ENCODE measurements around the gene TTC21B. TPM values are rescaled to one million over a fixed set of nuclear protein-coding genes. Genes with fewer than 3 reads are reported as not detected.
A peak's percentile ranks its signal among the peaks of the same experiment; 100 is the strongest.

TTC21B gene
- total RNA-seq (2021) = 16.9 to 20.8 TPM (median 17.8 TPM) in 3 replicates
- percentile 85 among the genes with signal in this experiment for Bru-seq, nascent RNA
- long read RNA-seq, experiment 1, full-length matches to known transcripts = 45 of 86 reads
- long read RNA-seq, experiment 1, partial matches to known transcripts = 19 of 86 reads
- long read RNA-seq, experiment 1, other reads (novel, unspliced or antisense) = 22 of 86 reads
- long read RNA-seq, experiment 2, full-length matches to known transcripts = 7 of 29 reads
- long read RNA-seq, experiment 2, partial matches to known transcripts = 10 of 29 reads
- long read RNA-seq, experiment 2, other reads (novel, unspliced or antisense) = 12 of 29 reads
- long read RNA-seq, experiment 3 = 0 reads

DNA sequence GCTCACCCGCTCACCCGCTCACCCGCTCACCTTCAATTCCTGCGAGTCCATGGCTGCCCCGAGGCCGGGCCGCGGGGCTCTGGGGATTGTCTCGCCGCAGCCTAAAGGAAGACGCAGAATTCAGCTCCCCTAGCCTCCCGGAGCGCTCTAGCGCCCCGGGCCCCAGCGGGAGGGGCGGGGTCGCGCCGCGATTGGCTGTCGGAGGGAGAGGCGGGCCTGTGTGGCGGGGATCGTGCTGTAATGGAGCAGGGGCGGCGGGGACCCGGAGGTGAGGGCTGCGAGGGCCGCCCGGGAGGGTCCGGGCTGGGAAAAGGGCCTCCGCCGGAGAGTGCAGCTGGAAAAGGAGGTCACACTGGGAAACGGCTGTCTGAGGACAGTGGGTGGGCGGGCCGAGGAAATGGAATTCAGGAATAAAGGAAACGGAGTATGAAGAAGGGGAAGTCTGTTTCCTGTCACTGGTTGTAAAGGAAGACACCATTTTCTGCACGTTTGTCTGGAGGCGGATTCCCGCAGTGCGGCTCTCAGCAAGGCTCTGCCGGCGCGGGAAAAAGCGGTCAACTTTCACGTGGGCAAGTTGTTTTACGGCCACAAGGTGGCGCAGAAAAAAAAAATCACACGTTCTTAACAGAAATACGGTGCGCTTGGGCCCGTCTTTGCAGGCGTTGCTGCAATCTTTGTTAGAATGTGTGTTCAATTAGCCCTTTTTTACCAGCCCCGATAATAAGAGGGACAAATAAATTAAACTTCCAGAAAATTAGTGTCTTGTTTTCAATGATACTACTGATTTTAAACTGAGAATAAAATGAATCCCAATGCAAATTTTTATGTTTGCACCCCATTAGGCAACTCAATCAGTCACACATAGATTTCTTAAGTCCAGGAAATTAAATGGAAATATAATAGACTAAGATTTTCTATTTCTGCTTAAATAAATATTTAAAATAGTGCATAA is at the start of gene TTC21B:
TSS of gene TTC21B (minus strand) at position 122 of the 952 bp plus-strand sequence. CDS start at position 51, 71 bp downstream.
- CTCF ChIA-PET = interaction anchor here (0.8 to 3.7 kb wide), 12 partner anchors 9 to 937 kb away, joined by 3 to 21 read pairs (median 4); partner anchors contain the start of gene SCN1A
- POLR2A ChIA-PET = interaction anchor here (1.2 kb wide), 1 partner anchor 23 kb away, joined by 3 read pairs; no protein-coding TSS in a partner anchor
- Mint-ChIP-seq H3K4me1 (peaks cover 10% of the 10 kb centered on the region), H3K27ac (no peak within 1 kb of the TSS), H3K36me3 (no peaks in the 10 kb centered on the region; the same call in 1 of the 2 replicates), H3K4me3 (no peak within 1 kb of the TSS; the same call in none of the 2 replicates), H3K9me3 (peaks cover 6% of the 10 kb centered on the region), H3K27me3 (ENCODE audit: low read depth) (no peaks in the 10 kb centered on the region)
- peak; percentile 94 for ATAC-seq
- peak; percentile 95 for DNase-seq (ENCODE audit: low spot score)
- TF ChIP-seq, protein P1, sequence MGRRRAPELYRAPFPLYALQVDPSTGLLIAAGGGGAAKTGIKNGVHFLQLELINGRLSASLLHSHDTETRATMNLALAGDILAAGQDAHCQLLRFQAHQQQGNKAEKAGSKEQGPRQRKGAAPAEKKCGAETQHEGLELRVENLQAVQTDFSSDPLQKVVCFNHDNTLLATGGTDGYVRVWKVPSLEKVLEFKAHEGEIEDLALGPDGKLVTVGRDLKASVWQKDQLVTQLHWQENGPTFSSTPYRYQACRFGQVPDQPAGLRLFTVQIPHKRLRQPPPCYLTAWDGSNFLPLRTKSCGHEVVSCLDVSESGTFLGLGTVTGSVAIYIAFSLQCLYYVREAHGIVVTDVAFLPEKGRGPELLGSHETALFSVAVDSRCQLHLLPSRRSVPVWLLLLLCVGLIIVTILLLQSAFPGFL (CRISPR knock-in tag; IDR thresholded peaks at IDR 0.05; ENCODE audit: borderline replicate concordance) = no peak
- TF ChIP-seq, protein P2, sequence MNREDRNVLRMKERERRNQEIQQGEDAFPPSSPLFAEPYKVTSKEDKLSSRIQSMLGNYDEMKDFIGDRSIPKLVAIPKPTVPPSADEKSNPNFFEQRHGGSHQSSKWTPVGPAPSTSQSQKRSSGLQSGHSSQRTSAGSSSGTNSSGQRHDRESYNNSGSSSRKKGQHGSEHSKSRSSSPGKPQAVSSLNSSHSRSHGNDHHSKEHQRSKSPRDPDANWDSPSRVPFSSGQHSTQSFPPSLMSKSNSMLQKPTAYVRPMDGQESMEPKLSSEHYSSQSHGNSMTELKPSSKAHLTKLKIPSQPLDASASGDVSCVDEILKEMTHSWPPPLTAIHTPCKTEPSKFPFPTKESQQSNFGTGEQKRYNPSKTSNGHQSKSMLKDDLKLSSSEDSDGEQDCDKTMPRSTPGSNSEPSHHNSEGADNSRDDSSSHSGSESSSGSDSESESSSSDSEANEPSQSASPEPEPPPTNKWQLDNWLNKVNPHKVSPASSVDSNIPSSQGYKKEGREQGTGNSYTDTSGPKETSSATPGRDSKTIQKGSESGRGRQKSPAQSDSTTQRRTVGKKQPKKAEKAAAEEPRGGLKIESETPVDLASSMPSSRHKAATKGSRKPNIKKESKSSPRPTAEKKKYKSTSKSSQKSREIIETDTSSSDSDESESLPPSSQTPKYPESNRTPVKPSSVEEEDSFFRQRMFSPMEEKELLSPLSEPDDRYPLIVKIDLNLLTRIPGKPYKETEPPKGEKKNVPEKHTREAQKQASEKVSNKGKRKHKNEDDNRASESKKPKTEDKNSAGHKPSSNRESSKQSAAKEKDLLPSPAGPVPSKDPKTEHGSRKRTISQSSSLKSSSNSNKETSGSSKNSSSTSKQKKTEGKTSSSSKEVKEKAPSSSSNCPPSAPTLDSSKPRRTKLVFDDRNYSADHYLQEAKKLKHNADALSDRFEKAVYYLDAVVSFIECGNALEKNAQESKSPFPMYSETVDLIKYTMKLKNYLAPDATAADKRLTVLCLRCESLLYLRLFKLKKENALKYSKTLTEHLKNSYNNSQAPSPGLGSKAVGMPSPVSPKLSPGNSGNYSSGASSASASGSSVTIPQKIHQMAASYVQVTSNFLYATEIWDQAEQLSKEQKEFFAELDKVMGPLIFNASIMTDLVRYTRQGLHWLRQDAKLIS (CRISPR knock-in tag; IDR thresholded peaks at IDR 0.05; ENCODE audit: borderline replicate concordance) = peak; percentile 28; the same call in 1 of the 2 replicates
- TF ChIP-seq, protein P3, sequence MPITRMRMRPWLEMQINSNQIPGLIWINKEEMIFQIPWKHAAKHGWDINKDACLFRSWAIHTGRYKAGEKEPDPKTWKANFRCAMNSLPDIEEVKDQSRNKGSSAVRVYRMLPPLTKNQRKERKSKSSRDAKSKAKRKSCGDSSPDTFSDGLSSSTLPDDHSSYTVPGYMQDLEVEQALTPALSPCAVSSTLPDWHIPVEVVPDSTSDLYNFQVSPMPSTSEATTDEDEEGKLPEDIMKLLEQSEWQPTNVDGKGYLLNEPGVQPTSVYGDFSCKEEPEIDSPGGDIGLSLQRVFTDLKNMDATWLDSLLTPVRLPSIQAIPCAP (CRISPR knock-in tag; IDR thresholded peaks at IDR 0.05) = no peak
- TF ChIP-seq, protein P4, sequence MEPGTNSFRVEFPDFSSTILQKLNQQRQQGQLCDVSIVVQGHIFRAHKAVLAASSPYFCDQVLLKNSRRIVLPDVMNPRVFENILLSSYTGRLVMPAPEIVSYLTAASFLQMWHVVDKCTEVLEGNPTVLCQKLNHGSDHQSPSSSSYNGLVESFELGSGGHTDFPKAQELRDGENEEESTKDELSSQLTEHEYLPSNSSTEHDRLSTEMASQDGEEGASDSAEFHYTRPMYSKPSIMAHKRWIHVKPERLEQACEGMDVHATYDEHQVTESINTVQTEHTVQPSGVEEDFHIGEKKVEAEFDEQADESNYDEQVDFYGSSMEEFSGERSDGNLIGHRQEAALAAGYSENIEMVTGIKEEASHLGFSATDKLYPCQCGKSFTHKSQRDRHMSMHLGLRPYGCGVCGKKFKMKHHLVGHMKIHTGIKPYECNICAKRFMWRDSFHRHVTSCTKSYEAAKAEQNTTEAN (CRISPR knock-in tag; IDR thresholded peaks at IDR 0.05) = no peak; the same call in 1 of the 2 replicates
- TF ChIP-seq, protein P5, sequence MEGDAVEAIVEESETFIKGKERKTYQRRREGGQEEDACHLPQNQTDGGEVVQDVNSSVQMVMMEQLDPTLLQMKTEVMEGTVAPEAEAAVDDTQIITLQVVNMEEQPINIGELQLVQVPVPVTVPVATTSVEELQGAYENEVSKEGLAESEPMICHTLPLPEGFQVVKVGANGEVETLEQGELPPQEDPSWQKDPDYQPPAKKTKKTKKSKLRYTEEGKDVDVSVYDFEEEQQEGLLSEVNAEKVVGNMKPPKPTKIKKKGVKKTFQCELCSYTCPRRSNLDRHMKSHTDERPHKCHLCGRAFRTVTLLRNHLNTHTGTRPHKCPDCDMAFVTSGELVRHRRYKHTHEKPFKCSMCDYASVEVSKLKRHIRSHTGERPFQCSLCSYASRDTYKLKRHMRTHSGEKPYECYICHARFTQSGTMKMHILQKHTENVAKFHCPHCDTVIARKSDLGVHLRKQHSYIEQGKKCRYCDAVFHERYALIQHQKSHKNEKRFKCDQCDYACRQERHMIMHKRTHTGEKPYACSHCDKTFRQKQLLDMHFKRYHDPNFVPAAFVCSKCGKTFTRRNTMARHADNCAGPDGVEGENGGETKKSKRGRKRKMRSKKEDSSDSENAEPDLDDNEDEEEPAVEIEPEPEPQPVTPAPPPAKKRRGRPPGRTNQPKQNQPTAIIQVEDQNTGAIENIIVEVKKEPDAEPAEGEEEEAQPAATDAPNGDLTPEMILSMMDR (IDR thresholded peaks at IDR 0.05) = peak; percentile 83
- TF ChIP-seq, protein P6, sequence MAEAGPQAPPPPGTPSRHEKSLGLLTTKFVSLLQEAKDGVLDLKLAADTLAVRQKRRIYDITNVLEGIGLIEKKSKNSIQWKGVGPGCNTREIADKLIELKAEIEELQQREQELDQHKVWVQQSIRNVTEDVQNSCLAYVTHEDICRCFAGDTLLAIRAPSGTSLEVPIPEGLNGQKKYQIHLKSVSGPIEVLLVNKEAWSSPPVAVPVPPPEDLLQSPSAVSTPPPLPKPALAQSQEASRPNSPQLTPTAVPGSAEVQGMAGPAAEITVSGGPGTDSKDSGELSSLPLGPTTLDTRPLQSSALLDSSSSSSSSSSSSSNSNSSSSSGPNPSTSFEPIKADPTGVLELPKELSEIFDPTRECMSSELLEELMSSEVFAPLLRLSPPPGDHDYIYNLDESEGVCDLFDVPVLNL (CRISPR knock-in tag; IDR thresholded peaks at IDR 0.05; ENCODE audit: borderline replicate concordance, low read depth) = peak; percentile 88
- TF ChIP-seq, protein P7, sequence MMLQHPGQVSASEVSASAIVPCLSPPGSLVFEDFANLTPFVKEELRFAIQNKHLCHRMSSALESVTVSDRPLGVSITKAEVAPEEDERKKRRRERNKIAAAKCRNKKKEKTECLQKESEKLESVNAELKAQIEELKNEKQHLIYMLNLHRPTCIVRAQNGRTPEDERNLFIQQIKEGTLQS (CRISPR knock-in tag; conservative IDR thresholded peaks at IDR 0.05) = no peak
- TF ChIP-seq OVOL2 (CRISPR knock-in tag; IDR thresholded peaks at IDR 0.05; ENCODE audit: borderline replicate concordance) (no peak), NR2C2 (CRISPR knock-in tag; IDR thresholded peaks at IDR 0.05) (no peak; the same call in 1 of the 2 replicates), TP53 (CRISPR knock-in tag; IDR thresholded peaks at IDR 0.05) (peak; percentile 54; the same call in 1 of the 2 replicates), FOXK1 (CRISPR knock-in tag; IDR thresholded peaks at IDR 0.05) (peak; percentile 66), MXD4 (CRISPR knock-in tag; IDR thresholded peaks at IDR 0.05; ENCODE audit: borderline replicate concordance) (no peak), ATF1 (CRISPR knock-in tag; IDR thresholded peaks at IDR 0.05) (no peak), CREM (CRISPR knock-in tag; IDR thresholded peaks at IDR 0.05) (0 out of 2 replicates have a peak, but pooled peaks have one; percentile 44), ZNF219 (CRISPR knock-in tag; IDR thresholded peaks at IDR 0.05; ENCODE audit: borderline replicate concordance) (no peak)
- TF ChIP-seq, protein P8, sequence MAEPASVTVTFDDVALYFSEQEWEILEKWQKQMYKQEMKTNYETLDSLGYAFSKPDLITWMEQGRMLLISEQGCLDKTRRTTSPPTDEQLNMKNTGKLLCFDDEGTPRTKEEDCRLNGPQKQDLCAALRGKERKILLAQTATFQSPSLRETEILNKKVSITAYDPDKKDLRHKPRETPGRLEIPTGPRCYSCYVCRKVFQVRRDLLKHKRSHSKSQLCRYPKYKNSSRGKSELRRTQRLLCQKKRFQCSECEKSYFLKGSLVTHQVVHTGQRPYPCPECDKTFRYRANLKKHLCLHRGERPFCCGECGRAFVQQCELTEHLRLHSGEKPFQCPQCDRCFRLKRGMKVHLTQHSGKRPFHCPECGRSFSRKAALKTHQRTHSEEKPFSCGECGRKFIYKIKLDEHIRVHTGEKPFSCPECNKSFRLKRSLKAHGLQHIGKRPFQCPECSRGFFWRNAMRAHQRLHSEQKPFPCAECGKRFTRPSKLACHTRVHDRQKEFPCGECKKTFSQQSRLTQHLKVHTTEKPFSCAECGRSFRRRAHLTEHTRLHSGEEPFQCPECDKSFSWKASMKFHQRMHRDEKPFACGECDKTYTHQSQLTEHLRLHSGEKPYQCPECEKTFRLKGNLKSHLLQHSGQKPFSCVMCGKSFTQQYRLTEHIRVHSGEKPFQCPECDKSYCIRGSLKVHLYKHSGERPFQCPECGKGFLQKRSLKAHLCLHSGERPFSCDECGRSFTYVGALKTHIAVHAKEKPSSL (CRISPR knock-in tag; conservative IDR thresholded peaks at IDR 0.05) = no peak
- TF ChIP-seq, protein P9, sequence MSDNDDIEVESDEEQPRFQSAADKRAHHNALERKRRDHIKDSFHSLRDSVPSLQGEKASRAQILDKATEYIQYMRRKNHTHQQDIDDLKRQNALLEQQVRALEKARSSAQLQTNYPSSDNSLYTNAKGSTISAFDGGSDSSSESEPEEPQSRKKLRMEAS (CRISPR knock-in tag; IDR thresholded peaks at IDR 0.05) = peak; percentile 85; the same call in 1 of the 2 replicates
- TF ChIP-seq, protein P10, sequence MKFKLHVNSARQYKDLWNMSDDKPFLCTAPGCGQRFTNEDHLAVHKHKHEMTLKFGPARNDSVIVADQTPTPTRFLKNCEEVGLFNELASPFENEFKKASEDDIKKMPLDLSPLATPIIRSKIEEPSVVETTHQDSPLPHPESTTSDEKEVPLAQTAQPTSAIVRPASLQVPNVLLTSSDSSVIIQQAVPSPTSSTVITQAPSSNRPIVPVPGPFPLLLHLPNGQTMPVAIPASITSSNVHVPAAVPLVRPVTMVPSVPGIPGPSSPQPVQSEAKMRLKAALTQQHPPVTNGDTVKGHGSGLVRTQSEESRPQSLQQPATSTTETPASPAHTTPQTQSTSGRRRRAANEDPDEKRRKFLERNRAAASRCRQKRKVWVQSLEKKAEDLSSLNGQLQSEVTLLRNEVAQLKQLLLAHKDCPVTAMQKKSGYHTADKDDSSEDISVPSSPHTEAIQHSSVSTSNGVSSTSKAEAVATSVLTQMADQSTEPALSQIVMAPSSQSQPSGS (CRISPR knock-in tag; IDR thresholded peaks at IDR 0.05; ENCODE audit: borderline replicate concordance, low read depth) = no peak
